GM23248 (cell line): Measurements from ENCODE around the gene WDR11.

Source experiments
- EZH2 ChIP-seq: fragments of 200-600 bp; sonication (generic); IDR thresholded peaks from 2 replicates; pipeline ENCODE4 v1.6.1; 2018; ENCODE audit warnings: antibody characterized with exemption, mild to moderate bottlenecking; ENCODE audit not compliant: insufficient read depth, poor library complexity, severe bottlenecking
- EZH2phosphoT487 ChIP-seq: fragments of 200-600 bp; sonication (generic); IDR thresholded peaks from 2 replicates; pipeline ENCODE4 v1.6.1; 2018; ENCODE audit warnings: antibody characterized with exemption, moderate library complexity, mild to moderate bottlenecking, low read depth; ENCODE audit not compliant: insufficient read depth

DNA sequence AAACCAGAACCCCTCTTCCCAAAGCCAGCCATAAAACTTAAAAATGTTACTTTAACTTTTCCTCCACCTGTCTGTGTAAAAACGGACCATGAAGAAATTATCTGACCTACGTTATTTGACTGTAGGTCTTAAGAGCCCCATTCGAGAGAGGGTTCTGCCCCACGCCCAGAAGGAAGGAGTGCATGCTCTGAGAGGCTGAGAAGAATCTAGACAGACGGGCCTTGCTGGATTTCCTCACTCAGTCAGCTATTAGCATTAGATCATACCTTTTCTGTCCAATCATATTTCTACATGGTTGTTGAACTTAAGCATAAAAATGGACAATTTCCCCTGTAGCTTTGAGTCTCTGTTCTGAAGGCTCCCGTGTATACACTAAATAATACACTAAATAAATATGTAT, 38.1 kb upstream of the WDR11 start:
- no peak for TF ChIP-seq EZH2
- TF ChIP-seq EZH2phosphoT487, result no peak
